ENCODE data around the gene KIF3A.

DNA sequence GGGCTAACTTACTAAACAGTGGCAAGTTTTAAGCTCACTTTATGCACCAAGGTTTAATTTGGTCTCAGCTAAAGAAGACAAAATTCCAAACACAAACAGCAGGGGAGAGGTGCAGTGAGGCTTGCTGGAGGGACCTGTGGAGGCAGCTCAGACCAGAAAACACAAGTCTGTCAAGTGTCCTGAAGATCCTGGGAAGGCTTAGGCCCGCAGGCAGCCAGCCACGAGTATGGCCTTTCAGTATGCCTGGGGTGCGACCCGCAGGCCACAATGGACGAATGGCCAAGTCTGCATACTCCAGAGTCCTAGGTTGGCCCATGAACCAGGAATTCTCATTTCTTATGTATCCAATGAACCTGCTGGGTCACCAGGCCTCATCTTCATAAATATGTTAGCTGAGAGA lies 19.2 kb upstream of the KIF3A start:
- TF ChIP-seq EZH2phosphoT487 (IDR thresholded peaks at IDR 0.05; ENCODE audit: unreplicated experiment) (no peak), CREB1 (CRISPR knock-in tag; IDR thresholded peaks at IDR 0.05; ENCODE audit: low read depth) (no peak), POLR2AphosphoS5 (IDR thresholded peaks at IDR 0.05; ENCODE audit: low read depth) (no peak), EZH2 (IDR thresholded peaks at IDR 0.05; ENCODE audit: low read depth, unreplicated experiment) (no peak), STAT1 (IDR thresholded peaks at IDR 0.05; ENCODE audit: unreplicated experiment) (no peak)
- TF ChIP-seq, protein P1, sequence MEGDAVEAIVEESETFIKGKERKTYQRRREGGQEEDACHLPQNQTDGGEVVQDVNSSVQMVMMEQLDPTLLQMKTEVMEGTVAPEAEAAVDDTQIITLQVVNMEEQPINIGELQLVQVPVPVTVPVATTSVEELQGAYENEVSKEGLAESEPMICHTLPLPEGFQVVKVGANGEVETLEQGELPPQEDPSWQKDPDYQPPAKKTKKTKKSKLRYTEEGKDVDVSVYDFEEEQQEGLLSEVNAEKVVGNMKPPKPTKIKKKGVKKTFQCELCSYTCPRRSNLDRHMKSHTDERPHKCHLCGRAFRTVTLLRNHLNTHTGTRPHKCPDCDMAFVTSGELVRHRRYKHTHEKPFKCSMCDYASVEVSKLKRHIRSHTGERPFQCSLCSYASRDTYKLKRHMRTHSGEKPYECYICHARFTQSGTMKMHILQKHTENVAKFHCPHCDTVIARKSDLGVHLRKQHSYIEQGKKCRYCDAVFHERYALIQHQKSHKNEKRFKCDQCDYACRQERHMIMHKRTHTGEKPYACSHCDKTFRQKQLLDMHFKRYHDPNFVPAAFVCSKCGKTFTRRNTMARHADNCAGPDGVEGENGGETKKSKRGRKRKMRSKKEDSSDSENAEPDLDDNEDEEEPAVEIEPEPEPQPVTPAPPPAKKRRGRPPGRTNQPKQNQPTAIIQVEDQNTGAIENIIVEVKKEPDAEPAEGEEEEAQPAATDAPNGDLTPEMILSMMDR (conservative IDR thresholded peaks at IDR 0.05; ENCODE audit: low read depth in 2 of 2) = no peak
- TF ChIP-seq, protein P2, sequence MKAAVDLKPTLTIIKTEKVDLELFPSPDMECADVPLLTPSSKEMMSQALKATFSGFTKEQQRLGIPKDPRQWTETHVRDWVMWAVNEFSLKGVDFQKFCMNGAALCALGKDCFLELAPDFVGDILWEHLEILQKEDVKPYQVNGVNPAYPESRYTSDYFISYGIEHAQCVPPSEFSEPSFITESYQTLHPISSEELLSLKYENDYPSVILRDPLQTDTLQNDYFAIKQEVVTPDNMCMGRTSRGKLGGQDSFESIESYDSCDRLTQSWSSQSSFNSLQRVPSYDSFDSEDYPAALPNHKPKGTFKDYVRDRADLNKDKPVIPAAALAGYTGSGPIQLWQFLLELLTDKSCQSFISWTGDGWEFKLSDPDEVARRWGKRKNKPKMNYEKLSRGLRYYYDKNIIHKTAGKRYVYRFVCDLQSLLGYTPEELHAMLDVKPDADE (IDR thresholded peaks at IDR 0.05) = no peak
- TF ChIP-seq, protein P3, sequence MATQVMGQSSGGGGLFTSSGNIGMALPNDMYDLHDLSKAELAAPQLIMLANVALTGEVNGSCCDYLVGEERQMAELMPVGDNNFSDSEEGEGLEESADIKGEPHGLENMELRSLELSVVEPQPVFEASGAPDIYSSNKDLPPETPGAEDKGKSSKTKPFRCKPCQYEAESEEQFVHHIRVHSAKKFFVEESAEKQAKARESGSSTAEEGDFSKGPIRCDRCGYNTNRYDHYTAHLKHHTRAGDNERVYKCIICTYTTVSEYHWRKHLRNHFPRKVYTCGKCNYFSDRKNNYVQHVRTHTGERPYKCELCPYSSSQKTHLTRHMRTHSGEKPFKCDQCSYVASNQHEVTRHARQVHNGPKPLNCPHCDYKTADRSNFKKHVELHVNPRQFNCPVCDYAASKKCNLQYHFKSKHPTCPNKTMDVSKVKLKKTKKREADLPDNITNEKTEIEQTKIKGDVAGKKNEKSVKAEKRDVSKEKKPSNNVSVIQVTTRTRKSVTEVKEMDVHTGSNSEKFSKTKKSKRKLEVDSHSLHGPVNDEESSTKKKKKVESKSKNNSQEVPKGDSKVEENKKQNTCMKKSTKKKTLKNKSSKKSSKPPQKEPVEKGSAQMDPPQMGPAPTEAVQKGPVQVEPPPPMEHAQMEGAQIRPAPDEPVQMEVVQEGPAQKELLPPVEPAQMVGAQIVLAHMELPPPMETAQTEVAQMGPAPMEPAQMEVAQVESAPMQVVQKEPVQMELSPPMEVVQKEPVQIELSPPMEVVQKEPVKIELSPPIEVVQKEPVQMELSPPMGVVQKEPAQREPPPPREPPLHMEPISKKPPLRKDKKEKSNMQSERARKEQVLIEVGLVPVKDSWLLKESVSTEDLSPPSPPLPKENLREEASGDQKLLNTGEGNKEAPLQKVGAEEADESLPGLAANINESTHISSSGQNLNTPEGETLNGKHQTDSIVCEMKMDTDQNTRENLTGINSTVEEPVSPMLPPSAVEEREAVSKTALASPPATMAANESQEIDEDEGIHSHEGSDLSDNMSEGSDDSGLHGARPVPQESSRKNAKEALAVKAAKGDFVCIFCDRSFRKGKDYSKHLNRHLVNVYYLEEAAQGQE (IDR thresholded peaks at IDR 0.05; ENCODE audit: unreplicated experiment) = no peak
